H1 (cell line): ENCODE measurements around the gene LRP11.

ENCODE experiments used
- BRCA1 ChIP-seq: IDR thresholded peaks from 2 replicates; pipeline ENCODE4 v1.6.1; 2012; ENCODE audit warnings: low read depth, low read length, improper control_type of control experiment
- CTCF ChIP-seq, 3 experiments: IDR thresholded peaks; 1 replicate in 2 of 3; 2 replicates in 1 of 3; pipeline versions ENCODE4 v1.5.1 to v1.6.1; 2011; ENCODE audit warnings: low read length in 3 of 3, mild to moderate bottlenecking in 3 of 3, inconsistent platforms in 2 of 3, low read depth in 1 of 3, moderate library complexity in 1 of 3; ENCODE audit not compliant: insufficient read depth in 1 of 3; ENCODE audit errors: control extremely low read depth in 1 of 3
- GTF2F1 ChIP-seq: IDR thresholded peaks from 2 replicates; pipeline ENCODE4 v1.6.1; 2012; ENCODE audit warnings: low read depth, low read length, improper control_type of control experiment, borderline replicate concordance
- KDM1A ChIP-seq: fragments of 200-600, 300-600 bp; sonication (generic); IDR thresholded peaks from 2 replicates; pipeline ENCODE4 v1.7.1; 2016; ENCODE audit warnings: mild to moderate bottlenecking, low read length, borderline replicate concordance
- MAFK ChIP-seq: IDR thresholded peaks from 2 replicates; pipeline ENCODE4 v1.6.1; 2012; ENCODE audit warnings: low read depth, mild to moderate bottlenecking, improper control_type of control experiment, low read length
- SP2 ChIP-seq: IDR thresholded peaks from 2 replicates; pipeline ENCODE4 v1.6.1; 2012; ENCODE audit warnings: mild to moderate bottlenecking, low read length, inconsistent platforms

- TF ChIP-seq CTCF (IDR thresholded peaks at IDR 0.05; ENCODE audit: control extremely low read depth in 1 of 3, insufficient read depth in 1 of 3, low read depth in 1 of 3, low read length in 3 of 3) (no peak), MAFK (no peak), GTF2F1 (no peak), BRCA1 (no peak), SP2 (no peak), KDM1A (no peak)
Measured at GRCh38 chr6:149856256-149856994, 7.7 kb downstream of the LRP11 start.
